ENCODE results near the gene TMPRSS2. TPM values are rescaled to one million over a fixed set of nuclear protein-coding genes. Genes with fewer than 3 reads are reported as not detected.
A peak's percentile ranks its signal among the peaks of the same experiment; 100 is the strongest.

TMPRSS2 gene
- total RNA-seq, 4 donors from 2014 or later = 5.9 to 36.7 (median 10.5) TPM

DNA sequence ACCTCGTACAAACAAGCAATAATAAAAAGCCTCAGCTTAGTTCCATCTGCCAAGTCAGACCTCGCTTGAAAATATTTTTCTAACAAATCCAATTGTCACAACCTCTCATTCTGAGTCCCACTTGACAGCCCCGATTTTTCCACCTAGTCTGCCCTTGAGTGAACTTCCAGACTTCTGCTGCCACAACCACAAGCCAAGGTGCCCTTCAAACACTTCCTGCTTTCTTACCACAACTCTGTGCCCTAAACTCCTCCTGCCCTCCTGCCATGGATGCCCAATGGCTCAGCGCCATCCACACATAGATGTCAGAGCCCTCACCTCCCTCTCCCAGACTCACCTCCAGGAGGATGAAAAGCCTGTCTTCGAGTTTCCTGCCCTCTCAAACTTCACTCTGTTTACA lies 3.9 kb downstream of the TMPRSS2 start:
- Histone ChIP-seq H3K4me3 (no peak overlapping the region), H3K9me3 (no peaks in the 10 kb centered on the region), H3K27me3 (peaks cover 58% of the 10 kb centered on the region), H3K27ac (peak overlapping the region; percentile 22), H3K36me3 (no peaks in the 10 kb centered on the region), H3K4me1 (peaks cover 20% of the 10 kb centered on the region)
- no peak for TF ChIP-seq POLR2A (IDR thresholded peaks at IDR 0.05)
- no peak for TF ChIP-seq EP300 (IDR thresholded peaks at IDR 0.05)
- no peak for TF ChIP-seq POLR2AphosphoS5 (IDR thresholded peaks at IDR 0.05)
- TF ChIP-seq, protein P1, sequence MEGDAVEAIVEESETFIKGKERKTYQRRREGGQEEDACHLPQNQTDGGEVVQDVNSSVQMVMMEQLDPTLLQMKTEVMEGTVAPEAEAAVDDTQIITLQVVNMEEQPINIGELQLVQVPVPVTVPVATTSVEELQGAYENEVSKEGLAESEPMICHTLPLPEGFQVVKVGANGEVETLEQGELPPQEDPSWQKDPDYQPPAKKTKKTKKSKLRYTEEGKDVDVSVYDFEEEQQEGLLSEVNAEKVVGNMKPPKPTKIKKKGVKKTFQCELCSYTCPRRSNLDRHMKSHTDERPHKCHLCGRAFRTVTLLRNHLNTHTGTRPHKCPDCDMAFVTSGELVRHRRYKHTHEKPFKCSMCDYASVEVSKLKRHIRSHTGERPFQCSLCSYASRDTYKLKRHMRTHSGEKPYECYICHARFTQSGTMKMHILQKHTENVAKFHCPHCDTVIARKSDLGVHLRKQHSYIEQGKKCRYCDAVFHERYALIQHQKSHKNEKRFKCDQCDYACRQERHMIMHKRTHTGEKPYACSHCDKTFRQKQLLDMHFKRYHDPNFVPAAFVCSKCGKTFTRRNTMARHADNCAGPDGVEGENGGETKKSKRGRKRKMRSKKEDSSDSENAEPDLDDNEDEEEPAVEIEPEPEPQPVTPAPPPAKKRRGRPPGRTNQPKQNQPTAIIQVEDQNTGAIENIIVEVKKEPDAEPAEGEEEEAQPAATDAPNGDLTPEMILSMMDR (IDR thresholded peaks at IDR 0.05) = no peak
- no peak for DNase-seq (ENCODE audit: low spot score in 2 of 2)
- WGBS = 68% methylated on average over 5 of the region's 5 CpGs

DNA sequence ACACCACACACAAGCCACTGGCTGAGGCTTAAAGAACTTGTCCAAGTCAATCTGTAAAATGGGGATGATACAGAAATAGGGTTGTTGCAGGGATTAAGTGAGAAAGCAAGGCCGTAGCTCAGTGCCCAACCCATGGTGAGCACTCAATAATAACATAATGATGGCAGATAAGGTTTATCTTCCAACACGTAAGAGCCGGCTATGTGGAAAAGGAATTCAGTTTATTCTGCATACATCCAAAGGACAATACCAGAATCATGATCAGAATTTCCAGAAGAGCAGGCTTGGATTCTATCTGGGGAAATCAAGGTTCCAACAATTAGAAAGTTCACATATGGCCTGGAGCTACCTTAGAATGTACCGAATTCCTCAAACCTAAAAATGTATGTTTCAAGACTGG lies 4.6 kb downstream of the TMPRSS2 start:
- WGBS = 87% methylated on average over 4 of the region's 4 CpGs
- Histone ChIP-seq H3K9me3 (no peaks in the 10 kb centered on the region), H3K27me3 (peaks cover 52% of the 10 kb centered on the region), H3K36me3 (no peaks in the 10 kb centered on the region), H3K4me3 (no peak overlapping the region), H3K27ac (peak overlapping the region; percentile 22), H3K4me1 (peaks cover 16% of the 10 kb centered on the region)
- no peak for DNase-seq (ENCODE audit: low spot score in 2 of 2)
- TF ChIP-seq EP300 (IDR thresholded peaks at IDR 0.05) = no peak
- no peak for TF ChIP-seq POLR2A (IDR thresholded peaks at IDR 0.05)
- no peak for TF ChIP-seq POLR2AphosphoS5 (IDR thresholded peaks at IDR 0.05)
- TF ChIP-seq, protein P1 (IDR thresholded peaks at IDR 0.05) = no peak

DNA sequence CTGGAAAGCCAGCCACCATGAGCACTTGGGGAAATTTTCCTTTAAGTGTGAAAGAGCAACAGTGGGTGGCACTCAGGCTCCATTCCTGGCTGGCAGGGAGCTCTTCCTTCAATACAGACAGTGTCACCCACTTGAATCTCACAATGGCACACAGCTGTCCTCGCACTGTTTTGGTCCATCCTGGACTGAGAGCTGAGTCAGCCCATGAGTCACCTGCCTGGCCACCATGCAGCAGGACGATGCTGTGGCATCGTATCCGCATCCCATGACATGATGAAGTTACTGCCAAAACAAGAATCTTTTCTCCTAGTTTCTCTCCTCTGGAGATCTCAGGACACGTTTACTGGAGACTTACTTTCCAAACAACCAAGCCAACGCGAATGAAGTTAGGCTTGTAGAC lies 6.0 kb downstream of the TMPRSS2 start:
- Histone ChIP-seq H3K36me3 (no peaks in the 10 kb centered on the region), H3K27ac (peak overlapping the region; percentile 42), H3K27me3 (peaks cover 40% of the 10 kb centered on the region), H3K9me3 (no peaks in the 10 kb centered on the region), H3K4me3 (no peak overlapping the region), H3K4me1 (peaks cover 2% of the 10 kb centered on the region)
- no peak for DNase-seq (ENCODE audit: low spot score in 2 of 2)
- 50% methylated on average over 7 of the region's 7 CpGs for WGBS
- TF ChIP-seq POLR2AphosphoS5 (IDR thresholded peaks at IDR 0.05) (no peak), POLR2A (IDR thresholded peaks at IDR 0.05) (no peak)

DNA sequence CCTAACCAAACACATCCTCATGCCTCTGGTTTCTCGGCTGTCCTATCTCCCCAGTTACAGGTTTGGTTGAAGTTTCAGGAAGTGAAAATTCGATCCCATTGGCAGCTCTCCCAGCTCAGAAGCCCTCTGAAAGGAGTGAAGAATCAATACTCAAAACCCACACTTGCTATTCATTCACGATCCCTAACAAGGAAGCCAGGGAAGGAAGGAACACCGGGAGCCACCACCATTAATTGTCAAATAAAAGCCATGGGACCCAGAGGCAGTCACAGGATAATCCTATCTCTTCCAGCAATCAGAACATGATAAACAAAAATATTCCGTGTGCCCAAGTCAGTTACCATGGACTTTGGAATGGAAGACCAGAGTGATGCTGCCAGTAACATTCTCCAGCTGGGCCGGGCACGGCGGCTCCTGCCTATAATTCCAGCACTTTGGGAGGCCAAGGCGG lies 7.0 kb downstream of the TMPRSS2 start:
- Histone ChIP-seq H3K4me1 (no peaks in the 10 kb centered on the region), H3K9me3 (no peaks in the 10 kb centered on the region), H3K4me3 (no peak overlapping the region), H3K36me3 (no peaks in the 10 kb centered on the region), H3K27ac (no peak overlapping the region), H3K27me3 (peaks cover 31% of the 10 kb centered on the region)
- WGBS = 69% methylated on average over 9 of the region's 9 CpGs
- no peak for TF ChIP-seq POLR2AphosphoS5 (IDR thresholded peaks at IDR 0.05)
- TF ChIP-seq, protein P1 (IDR thresholded peaks at IDR 0.05) = no peak
- no peak for TF ChIP-seq POLR2A (IDR thresholded peaks at IDR 0.05)
- no peak for TF ChIP-seq EP300 (IDR thresholded peaks at IDR 0.05)
- no peak for DNase-seq (ENCODE audit: low spot score in 2 of 2)

DNA sequence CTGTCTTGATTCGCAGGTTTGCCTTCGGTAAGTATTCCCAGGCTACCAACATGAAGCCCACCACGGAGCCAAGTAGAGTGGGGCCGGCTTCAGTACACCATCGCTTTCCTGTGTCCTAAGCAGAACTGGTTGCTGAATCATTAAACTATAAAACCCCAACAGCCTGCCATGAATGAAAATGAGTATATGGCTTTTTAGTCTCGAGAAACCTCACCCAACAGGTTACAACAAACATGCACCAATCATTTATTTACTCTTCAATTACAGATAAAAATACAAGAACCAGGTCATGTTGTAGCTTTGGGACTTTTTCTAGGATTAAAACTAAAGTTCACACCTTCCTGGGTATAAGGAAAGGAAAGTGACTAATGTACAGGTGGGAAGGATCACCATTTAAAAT lies 7.6 kb downstream of the TMPRSS2 start:
- Histone ChIP-seq H3K9me3 (no peaks in the 10 kb centered on the region), H3K27me3 (peaks cover 26% of the 10 kb centered on the region), H3K4me1 (no peaks in the 10 kb centered on the region), H3K27ac (no peak overlapping the region), H3K36me3 (no peaks in the 10 kb centered on the region), H3K4me3 (no peak overlapping the region)
- TF ChIP-seq, protein P1 (IDR thresholded peaks at IDR 0.05) = no peak
- TF ChIP-seq POLR2AphosphoS5 (IDR thresholded peaks at IDR 0.05) (no peak), POLR2A (IDR thresholded peaks at IDR 0.05) (no peak)
- no peak for DNase-seq (ENCODE audit: low spot score in 2 of 2)
- 71% methylated on average over 6 of the region's 6 CpGs for WGBS

DNA sequence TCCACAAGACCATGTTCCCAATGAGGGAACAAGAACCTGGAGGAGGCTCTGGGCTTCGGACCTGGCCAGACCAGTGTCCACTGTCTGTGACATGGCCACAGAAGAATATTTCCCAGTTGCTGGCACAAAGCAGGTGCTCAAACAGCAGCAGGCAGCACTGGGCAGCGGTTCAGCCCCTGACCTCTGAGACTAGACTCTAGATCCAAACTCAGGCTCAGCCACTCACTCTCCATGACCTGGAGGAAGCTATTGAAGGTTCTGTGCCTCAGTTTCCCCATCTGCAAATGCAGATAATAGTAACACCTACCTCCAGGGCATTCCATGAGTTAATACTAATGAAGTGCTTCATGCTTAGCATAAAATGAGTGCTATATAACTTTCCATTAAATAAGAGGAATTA lies 8.0 kb downstream of the TMPRSS2 start:
- Histone ChIP-seq H3K4me1 (no peaks in the 10 kb centered on the region), H3K27ac (no peak overlapping the region), H3K27me3 (peaks cover 24% of the 10 kb centered on the region), H3K9me3 (no peaks in the 10 kb centered on the region), H3K36me3 (no peaks in the 10 kb centered on the region), H3K4me3 (no peak overlapping the region)
- WGBS = 100% methylated on average over 1 of the region's 2 CpGs
- TF ChIP-seq POLR2AphosphoS5 (IDR thresholded peaks at IDR 0.05) = no peak
- DNase-seq (ENCODE audit: low spot score in 2 of 2) = no peak
